ENCODE data around the gene HS6ST2.
"Not testable (repeated sequence)": the region's sequence is repeated elsewhere in the genome, so short reads cannot be mapped to it uniquely, and the experiment has no call there.

Gene HS6ST2

GRCh38 chrX:132940727-132941327 lies 17.6 kb downstream of the HS6ST2 start:
- no peak for DNase-seq (ENCODE audit: low spot score)

GRCh38 chrX:132933170-132933569 lies 25.3 kb downstream of the HS6ST2 start:
- no peak for DNase-seq (ENCODE audit: low spot score)

- DNase-seq (ENCODE audit: low spot score): no peak
These were observed 34.0 kb downstream of the HS6ST2 start for GRCh38 chrX:132924426-132924825.

GRCh38 chrX:132918523-132918922 lies 39.9 kb downstream of the HS6ST2 start:
- no peak for DNase-seq (ENCODE audit: low spot score)

- no peak for DNase-seq (ENCODE audit: low spot score)
These were observed 42.1 kb downstream of the HS6ST2 start for GRCh38 chrX:132916349-132916748.

GRCh38 chrX:132909643-132910042 lies 48.8 kb downstream of the HS6ST2 start:
- no peak for DNase-seq (ENCODE audit: low spot score)

GRCh38 chrX:132908891-132909290 lies 49.5 kb downstream of the HS6ST2 start:
- DNase-seq (ENCODE audit: low spot score): no peak

- no peak for DNase-seq (ENCODE audit: low spot score)
These were observed 57.7 kb downstream of the HS6ST2 start for GRCh38 chrX:132900633-132901293.

GRCh38 chrX:132887569-132887968 lies 70.9 kb downstream of the HS6ST2 start:
- no peak for DNase-seq (ENCODE audit: low spot score)

GRCh38 chrX:132883358-132883915 lies 75.0 kb downstream of the HS6ST2 start:
- no peak for DNase-seq (ENCODE audit: low spot score)

- not testable (repeated sequence) for DNase-seq (ENCODE audit: low spot score)
These were observed 77.7 kb downstream of the HS6ST2 start for GRCh38 chrX:132880753-132881152.

- DNase-seq (ENCODE audit: low spot score): no peak
These were observed 80.4 kb downstream of the HS6ST2 start for GRCh38 chrX:132877954-132878536.

- no peak for DNase-seq (ENCODE audit: low spot score)
These were observed 81.7 kb downstream of the HS6ST2 start for GRCh38 chrX:132876523-132877338.

GRCh38 chrX:132875650-132876522 lies 82.5 kb downstream of the HS6ST2 start:
- no peak for DNase-seq (ENCODE audit: low spot score)

GRCh38 chrX:132862562-132862961 lies 95.9 kb downstream of the HS6ST2 start:
- DNase-seq (ENCODE audit: low spot score): no peak

GRCh38 chrX:132861076-132861475 lies 97.4 kb downstream of the HS6ST2 start:
- no peak for DNase-seq (ENCODE audit: low spot score)

GRCh38 chrX:132860200-132860599 lies 98.2 kb downstream of the HS6ST2 start:
- no peak for DNase-seq (ENCODE audit: low spot score)

- DNase-seq (ENCODE audit: low spot score): no peak
These were observed 100.4 kb downstream of the HS6ST2 start for GRCh38 chrX:132858018-132858417.

- DNase-seq (ENCODE audit: low spot score): no peak
These were observed 102.6 kb downstream of the HS6ST2 start for GRCh38 chrX:132855780-132856341.

GRCh38 chrX:132853040-132853439 lies 105.4 kb downstream of the HS6ST2 start:
- no peak for DNase-seq (ENCODE audit: low spot score)
